GM19193 (cell line): ENCODE results near the gene KIF2C.

Experiments used
- POLR2A ChIP-seq: IDR thresholded peaks from 4 replicates; pipeline ENCODE4 v1.6.1; 2011; ENCODE audit not compliant: insufficient read depth, insufficient read length; ENCODE audit errors: extremely low read depth

KIF2C gene

DNA sequence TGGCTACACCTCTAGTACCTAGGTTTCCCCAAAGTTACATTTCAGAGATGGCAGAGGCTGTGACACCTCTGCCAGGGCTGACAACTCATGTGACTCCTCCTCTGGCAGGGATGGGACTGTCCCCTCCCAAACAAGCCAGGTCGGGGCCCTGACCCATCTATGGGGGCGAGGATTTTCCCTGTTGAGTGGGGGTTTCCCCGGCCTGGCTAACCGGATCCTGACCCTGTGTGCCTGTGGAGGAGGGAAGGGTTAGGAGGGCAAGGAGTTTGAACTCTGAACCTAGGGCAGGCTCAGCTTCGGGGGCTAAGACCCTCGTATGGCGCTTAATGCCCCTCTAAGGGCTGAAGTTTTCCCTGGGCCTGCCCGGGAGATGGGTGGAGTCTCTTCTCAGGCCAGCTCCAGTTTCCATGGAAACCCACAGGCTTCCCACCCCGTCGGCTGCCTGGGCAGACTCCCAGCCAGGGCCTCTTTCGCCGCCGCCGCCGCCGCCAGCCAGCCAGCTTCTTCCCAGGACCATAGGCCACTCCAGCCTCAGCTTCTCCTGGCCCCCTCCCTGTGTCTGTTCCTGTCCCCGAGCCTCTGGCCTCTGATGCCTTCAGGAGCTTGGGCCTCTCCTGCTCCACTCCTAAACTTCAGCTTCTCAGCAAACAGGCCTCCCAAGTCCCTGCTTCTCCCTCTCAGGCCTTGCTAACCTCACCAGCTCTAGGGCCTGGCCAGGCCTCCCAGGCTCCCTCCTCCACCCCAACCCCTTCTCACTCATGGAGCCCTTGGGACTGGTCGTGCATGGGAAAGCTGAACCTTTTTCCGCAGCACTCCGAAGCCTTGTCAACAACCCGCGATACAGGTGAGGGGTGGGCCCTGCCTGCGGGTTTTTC is 68.7 kb downstream of the KIF2C start, which contains the start of gene BTBD19:
Gene BTBD19, plus strand, starts transcription at position 461 of the 875 bp plus-strand sequence. Its CDS starts 298 bp downstream, at position 759.
- no peak for TF ChIP-seq POLR2A

DNA sequence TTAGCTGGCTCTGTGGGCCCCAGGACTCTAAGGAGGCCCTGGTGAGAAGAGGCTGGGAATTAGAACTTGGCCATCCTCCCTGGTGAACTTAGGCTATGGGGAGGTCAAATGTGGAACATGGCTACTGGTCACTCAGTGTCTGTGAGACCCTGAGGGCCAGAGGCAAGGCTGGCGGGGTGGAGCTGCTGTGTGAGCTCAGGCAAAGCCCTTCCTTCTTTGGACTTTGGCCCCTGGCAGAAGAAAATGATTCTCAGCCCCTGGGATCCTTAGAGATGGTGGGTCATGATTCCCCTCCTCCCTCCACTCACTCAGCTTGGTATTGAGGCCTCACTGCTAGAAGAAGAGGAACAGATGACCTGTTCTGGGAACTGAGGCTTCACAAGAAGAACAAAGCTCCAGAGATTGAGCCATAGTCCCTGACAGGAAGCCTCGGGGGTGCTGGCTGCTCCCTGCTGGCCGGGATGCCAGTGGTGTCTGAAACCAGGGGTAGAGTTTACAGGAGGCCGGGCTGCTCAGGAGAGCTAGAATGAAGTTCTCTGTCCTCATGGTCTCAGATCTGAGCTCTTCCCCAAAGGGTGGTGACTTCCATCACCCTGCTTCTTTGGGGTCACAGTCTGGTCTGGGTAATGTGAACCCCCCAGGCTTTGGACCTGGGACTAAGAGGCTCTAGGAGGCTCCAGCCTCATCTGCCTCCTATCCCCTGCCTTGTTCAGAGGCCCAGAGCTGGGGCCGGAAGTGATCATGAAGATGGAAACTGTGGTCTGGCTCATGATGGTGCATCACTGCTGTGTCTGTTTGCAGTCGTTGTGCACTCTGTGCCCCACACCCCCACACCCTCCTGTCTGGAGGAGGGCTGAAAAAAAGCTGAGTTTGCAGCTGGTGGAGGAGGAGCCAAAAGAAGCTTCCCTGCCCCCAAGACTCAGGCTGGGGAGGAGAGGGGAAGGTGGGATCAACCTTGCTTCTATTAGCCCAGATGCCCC is 69.6 kb downstream of the KIF2C start:
- peak; percentile 69 for TF ChIP-seq POLR2A

DNA sequence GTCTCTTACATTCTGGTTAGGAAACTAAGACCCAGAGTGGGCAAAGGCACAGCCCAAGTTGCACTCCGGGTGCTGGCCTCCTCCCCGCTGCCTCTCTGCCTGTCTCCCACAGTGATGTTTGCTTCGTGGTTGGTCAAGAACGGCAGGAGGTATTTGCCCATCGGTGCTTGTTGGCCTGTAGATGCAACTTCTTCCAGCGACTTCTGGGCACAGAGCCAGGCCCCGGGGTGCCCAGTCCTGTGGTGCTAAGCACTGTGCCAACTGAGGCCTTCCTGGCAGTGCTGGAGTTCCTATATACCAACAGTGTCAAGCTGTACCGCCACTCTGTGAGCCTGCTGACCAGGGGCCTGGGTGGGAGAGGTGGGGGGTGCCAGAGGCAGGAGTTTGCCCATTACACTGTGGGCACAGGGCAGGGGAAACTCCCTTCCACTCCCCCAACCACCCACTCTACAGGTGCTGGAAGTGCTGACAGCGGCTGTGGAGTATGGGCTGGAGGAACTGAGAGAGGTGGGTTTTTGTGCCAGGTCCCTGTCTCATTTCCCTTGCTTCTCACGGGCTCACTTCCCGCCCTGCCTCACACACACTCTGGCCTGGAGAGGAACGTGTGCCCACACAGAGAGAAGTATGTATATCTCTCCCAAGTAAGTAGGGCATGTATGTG is 70.6 kb downstream of the KIF2C start:
- peak; percentile 32 for TF ChIP-seq POLR2A

GRCh38 chr1:44811234-44811633 is 71.6 kb downstream of the KIF2C start:
- TF ChIP-seq POLR2A: no peak

DNA sequence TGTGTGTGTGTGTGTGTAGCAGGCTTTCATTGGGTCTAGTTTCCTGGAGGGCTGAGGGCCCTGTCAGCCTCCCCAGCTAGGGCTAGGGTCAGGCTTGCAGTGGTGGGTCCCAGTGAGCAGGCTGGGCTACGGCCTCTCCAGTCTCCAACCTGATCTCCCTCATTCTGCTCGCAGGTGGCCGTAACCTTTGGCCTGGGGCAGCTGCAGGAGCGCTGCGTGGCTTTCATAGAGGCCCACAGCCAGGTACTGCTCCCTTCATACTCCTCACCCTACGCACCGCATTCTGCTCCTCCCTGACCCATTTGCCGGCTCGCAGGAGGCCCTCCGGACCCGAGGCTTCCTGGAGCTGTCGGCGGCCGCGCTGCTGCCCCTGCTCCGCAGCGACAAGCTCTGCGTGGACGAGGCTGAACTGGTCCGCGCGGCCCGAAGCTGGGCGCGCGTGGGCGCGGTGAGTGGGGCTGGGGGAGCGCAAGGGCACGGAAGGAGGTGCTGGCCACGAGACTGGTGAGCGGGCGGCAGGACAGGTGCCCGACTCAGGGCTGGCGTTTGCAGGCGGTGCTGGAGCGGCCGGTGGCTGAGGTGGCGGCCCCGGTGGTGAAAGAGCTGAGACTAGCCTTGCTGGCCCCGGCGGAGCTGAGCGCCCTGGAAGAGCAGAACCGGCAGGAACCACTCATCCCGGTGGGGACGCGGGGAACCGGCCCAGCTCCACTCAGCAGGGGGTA is 73.3 kb downstream of the KIF2C start:
- TF ChIP-seq POLR2A: no peak

DNA sequence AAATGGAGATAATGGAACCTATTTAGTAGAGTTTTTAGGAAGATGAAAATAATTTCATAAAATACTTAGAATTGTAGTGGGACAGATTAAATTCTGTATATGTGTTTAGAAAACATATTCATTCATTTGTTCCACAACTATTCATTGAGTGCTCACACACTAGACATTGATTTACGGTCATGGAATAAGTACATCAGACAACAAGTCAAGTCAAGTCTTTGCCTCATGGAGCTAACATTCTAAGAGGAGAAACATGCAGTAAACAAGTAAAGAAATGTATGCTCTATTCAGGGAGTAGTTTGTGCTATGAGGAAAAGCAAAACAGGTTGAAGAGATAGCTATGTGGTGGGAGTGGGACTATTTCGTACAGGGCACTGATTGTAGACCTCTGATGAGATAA is 77.7 kb downstream of the KIF2C start:
- no peak for TF ChIP-seq POLR2A
